C4-2B (cell line): ENCODE results near the gene XXYLT1.

ENCODE experiments used
- CTCF ChIP-seq: fragments of 450-650 bp; conservative IDR thresholded peaks from 2 replicates; pipeline ENCODE4 v1.5.1; 2017; ENCODE audit warnings: mild to moderate bottlenecking
- ZFX ChIP-seq: fragments of 450-650 bp; IDR thresholded peaks from 2 replicates; pipeline ENCODE4 v1.6.1; 2017

- TF ChIP-seq CTCF (no peak), ZFX (no peak)
Observed at GRCh38 chr3:195085356-195086130, 185.4 kb downstream of the XXYLT1 start.
